ENCODE data around the gene SECISBP2. TPM values are rescaled to one million over a fixed set of nuclear protein-coding genes. Genes with fewer than 3 reads are reported as not detected.
A peak's percentile ranks its signal among the peaks of the same experiment; 100 is the strongest.

The SECISBP2 gene
- total RNA-seq, 4 donors from 2014 or later, result 66.6 to 152 (median 101) TPM

DNA sequence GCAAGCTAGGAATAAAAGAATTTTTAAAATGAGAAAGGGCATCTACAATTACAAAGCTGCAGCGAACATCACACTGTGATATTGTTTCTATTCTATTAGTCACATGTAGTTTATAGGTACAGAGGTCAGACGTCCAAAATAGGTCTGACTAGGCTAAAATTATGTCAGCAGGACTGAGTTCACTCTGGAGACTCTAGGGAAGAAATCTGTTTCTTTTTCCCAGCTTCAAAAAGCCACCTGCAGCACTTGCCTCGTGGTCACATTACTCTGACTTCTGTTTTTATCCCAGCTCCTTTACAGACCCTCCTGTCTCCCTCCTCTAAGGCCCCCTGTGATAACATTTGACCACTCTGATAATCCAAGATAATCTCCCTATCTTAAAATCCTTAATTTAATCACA lies 12.4 kb upstream of the SECISBP2 start:
- Histone ChIP-seq H3K9me3 (no peaks in the 10 kb centered on the region), H3K4me3 (no peak overlapping the region), H3K36me3 (no peaks in the 10 kb centered on the region), H3K4me1 (peaks cover 0 to 9% (median 1%) of the 10 kb centered on the region in 4 donors), H3K27me3 (no peaks in the 10 kb centered on the region), H3K27ac (no peak overlapping the region)
- TF ChIP-seq, protein P1, sequence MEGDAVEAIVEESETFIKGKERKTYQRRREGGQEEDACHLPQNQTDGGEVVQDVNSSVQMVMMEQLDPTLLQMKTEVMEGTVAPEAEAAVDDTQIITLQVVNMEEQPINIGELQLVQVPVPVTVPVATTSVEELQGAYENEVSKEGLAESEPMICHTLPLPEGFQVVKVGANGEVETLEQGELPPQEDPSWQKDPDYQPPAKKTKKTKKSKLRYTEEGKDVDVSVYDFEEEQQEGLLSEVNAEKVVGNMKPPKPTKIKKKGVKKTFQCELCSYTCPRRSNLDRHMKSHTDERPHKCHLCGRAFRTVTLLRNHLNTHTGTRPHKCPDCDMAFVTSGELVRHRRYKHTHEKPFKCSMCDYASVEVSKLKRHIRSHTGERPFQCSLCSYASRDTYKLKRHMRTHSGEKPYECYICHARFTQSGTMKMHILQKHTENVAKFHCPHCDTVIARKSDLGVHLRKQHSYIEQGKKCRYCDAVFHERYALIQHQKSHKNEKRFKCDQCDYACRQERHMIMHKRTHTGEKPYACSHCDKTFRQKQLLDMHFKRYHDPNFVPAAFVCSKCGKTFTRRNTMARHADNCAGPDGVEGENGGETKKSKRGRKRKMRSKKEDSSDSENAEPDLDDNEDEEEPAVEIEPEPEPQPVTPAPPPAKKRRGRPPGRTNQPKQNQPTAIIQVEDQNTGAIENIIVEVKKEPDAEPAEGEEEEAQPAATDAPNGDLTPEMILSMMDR (IDR thresholded peaks at IDR 0.05), result no peak
- no peak for TF ChIP-seq POLR2A (IDR thresholded peaks at IDR 0.05)
- no peak for DNase-seq

- H3K36me3 ChIP-seq, result no peaks in the 10 kb centered on the region
- no peak for DNase-seq
- no peaks in the 10 kb centered on the region for H3K27me3 ChIP-seq
- peaks cover 0 to 33% (median 5%) of the 10 kb centered on the region in 4 donors for H3K4me1 ChIP-seq
- H3K4me3 ChIP-seq, result no peak overlapping the region
- H3K9me3 ChIP-seq, result no peaks in the 10 kb centered on the region
- TF ChIP-seq, protein P1 (IDR thresholded peaks at IDR 0.05), result no peak
- TF ChIP-seq POLR2A (IDR thresholded peaks at IDR 0.05), result no peak
- peak overlapping the region; percentile 99 to 100 (median 100) for H3K27ac ChIP-seq
These were observed 9.1 kb upstream of the SECISBP2 start for GRCh38 chr9:89309166-89309565.

DNA sequence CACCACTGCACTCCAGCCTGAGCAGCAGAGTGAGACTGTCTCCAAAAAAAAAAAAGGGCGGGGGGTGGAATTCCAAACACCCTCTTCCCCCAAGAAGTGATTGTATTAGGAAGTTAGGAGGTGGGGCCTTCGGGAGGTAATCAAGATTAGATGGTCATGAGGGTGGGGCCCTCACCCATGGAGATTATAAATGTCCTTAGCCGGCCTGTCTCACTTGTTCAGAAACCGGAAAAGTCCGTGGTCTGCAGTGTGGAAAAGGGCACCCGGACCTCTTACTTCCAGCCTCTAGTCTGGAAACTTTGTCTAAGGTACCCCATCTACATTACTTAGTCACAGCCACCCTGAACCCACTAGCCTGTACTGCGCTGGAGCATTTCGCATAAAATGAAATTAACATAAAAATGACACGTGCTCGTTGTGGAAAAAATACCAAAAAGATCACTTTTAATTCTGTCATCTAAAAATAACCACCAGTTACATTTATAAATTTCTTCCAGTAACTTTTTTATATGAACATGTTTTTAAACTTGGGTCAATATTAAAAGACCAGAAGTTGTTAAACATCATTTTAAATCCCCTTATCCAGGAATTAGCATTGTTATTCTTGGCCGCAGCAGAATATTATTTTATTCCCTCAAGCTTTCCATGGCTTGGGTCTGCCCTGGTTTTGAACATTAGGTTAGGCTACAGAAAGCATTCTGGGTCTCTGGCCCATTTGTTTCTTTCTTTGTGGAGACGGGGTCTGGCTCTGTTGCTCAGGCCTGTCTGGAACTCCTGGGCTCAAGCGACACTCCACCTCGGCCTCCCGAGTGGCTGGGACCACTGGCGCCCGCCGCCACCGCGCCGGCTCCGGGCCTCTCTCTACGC lies 8.5 kb upstream of the SECISBP2 start:
- peak; percentile 29 to 47 for TF ChIP-seq POLR2A (IDR thresholded peaks at IDR 0.05)
- TF ChIP-seq, protein P1 (IDR thresholded peaks at IDR 0.05), result no peak
- Histone ChIP-seq H3K27me3 (no peaks in the 10 kb centered on the region), H3K4me1 (peaks cover 0 to 33% (median 5%) of the 10 kb centered on the region in 4 donors), H3K9me3 (no peaks in the 10 kb centered on the region), H3K27ac (peak overlapping the region; percentile 99 to 100 (median 100)), H3K36me3 (no peaks in the 10 kb centered on the region), H3K4me3 (peak overlapping the region; percentile 80 to 95 (median 90))
- peak in 1 of 3 donors; percentile 52 for DNase-seq

- Histone ChIP-seq H3K4me3 (peak within 1 kb of the TSS; percentile 84 to 95 (median 90)), H3K9me3 (no peaks in the 10 kb centered on the region), H3K27me3 (no peaks in the 10 kb centered on the region), H3K36me3 (no peaks in the 10 kb centered on the region), H3K4me1 (peaks cover 0 to 33% (median 5%) of the 10 kb centered on the region in 4 donors), H3K27ac (peak within 1 kb of the TSS; percentile 99 to 100 (median 100))
- peak; percentile 93 to 96 for TF ChIP-seq POLR2A (IDR thresholded peaks at IDR 0.05)
- TF ChIP-seq, protein P1 (IDR thresholded peaks at IDR 0.05), result no peak
- peak; percentile 99 to 100 (median 100) for DNase-seq
These were observed 7.6 kb upstream of the SECISBP2 start, which contains the start of gene CKS2 for GRCh38 chr9:89310475-89311345. TSS of gene CKS2 (plus strand) at chr9:89311195. CDS start at chr9:89311293, 98 bp downstream.

Data from Peyer's patch (tissue), 4 donors.